Sigmoid colon (tissue), 7 donors: ENCODE measurements around the gene TRIO. TPM values are rescaled to one million over a fixed set of nuclear protein-coding genes. Genes with fewer than 3 reads are reported as not detected.

Experiments
- DNase-seq: peaks from one replicate; pipeline ENCODE4 v3.0.0-alpha.2; 2019
- H3K27ac ChIP-seq, 4 donors: fragments of 200-600 bp; sonication (generic); one replicate each; pipeline ENCODE4 v1.5.1; 2016 to 2019; ENCODE audit warnings: mild to moderate bottlenecking in 1 of 4
- H3K27me3 ChIP-seq, 3 donors: fragments of 200-600 bp; sonication (generic); one replicate each; pipeline ENCODE4 v1.5.1; 2019; ENCODE audit warnings: mild to moderate bottlenecking in 1 of 3
- H3K36me3 ChIP-seq, 4 donors: fragments of 200-600 bp; sonication (generic); one replicate each; pipeline ENCODE4 v1.5.1; 2016 to 2019
- H3K4me1 ChIP-seq, 4 donors: fragments of 200-600 bp; sonication (generic); one replicate each; pipeline ENCODE4 v1.5.1; 2017 to 2019
- H3K4me3 ChIP-seq, 4 donors: fragments of 200-600 bp; sonication (generic); one replicate each; pipeline ENCODE4 v1.5.1; 2017 to 2019; ENCODE audit warnings: mild to moderate bottlenecking in 2 of 4, moderate library complexity in 1 of 4
- H3K9me3 ChIP-seq, 4 donors: fragments of 200-600 bp in 3 of 4; sonication (generic) in 3 of 4; one replicate each; pipeline versions ENCODE4 v1.5.1 to v1.6.1; 2013 to 2019
- EP300 ChIP-seq, 4 donors: sonication (generic); formaldehyde crosslinking; IDR thresholded peaks; one replicate each; pipeline ENCODE4 v1.6.1; 2017; ENCODE audit warnings: antibody characterized with exemption in 4 of 4
- POLR2A ChIP-seq, 2 donors: fragments of 450-650 bp; IDR thresholded peaks; one replicate each; pipeline ENCODE4 v1.6.1; 2016; ENCODE audit warnings: antibody characterized with exemption in 2 of 2, mild to moderate bottlenecking in 2 of 2, moderate library complexity in 2 of 2
- POLR2AphosphoS5 ChIP-seq, 4 donors: sonication (generic); formaldehyde crosslinking; IDR thresholded peaks; one replicate each; pipeline ENCODE4 v1.6.1; 2017; ENCODE audit warnings: antibody characterized with exemption in 4 of 4
- WGBS, 2 donors: extraction: QIAGEN DNeasy Blood & Tissue Kit; methylation state at CpG; one replicate each; pipeline ENCODE4 v1.1.7; 2013; 5-methylcytosine and 5-hydroxymethylcytosine counted together
- intact Hi-C: fragments of 100-400 bp; cut with DNase I; formaldehyde crosslinking; loops from one replicate; pipeline ENCODE4 v1.15.1; 2023
- polyA plus RNA-seq, 3 donors: library from polyadenylated mRNA; stranded (reverse); fragments of 200-250 nt; gene quantifications; one replicate each; pipeline ENCODE4 v1.2.3, GENCODE V29; 2013
- total RNA-seq, 4 donors: library from RNA; depleted of rRNA; stranded (reverse); fragments of >200 nt; gene quantifications; one replicate each; pipeline ENCODE4 v1.1.0, GENCODE V29; 2016
- TF ChIP-seq, protein P1 (sequence below), 4 experiments: fragments of 450-650 bp in 3 of 4; fragments of 200-600 bp in 1 of 4; IDR thresholded peaks; one replicate each; pipeline ENCODE4 v1.5.1; 2016 to 2019; ENCODE audit warnings: antibody characterized with exemption in 4 of 4, mild to moderate bottlenecking in 3 of 4, moderate library complexity in 2 of 4
- donor health status: healthy with polysubstance abuse.
- donor health status: Bipolar disorder and iron deficiency.
- donor health status: healthy.

TRIO gene
- total and polyA plus RNA-seq, 7 donors = 34.8 to 300 (median 119) TPM

DNA sequence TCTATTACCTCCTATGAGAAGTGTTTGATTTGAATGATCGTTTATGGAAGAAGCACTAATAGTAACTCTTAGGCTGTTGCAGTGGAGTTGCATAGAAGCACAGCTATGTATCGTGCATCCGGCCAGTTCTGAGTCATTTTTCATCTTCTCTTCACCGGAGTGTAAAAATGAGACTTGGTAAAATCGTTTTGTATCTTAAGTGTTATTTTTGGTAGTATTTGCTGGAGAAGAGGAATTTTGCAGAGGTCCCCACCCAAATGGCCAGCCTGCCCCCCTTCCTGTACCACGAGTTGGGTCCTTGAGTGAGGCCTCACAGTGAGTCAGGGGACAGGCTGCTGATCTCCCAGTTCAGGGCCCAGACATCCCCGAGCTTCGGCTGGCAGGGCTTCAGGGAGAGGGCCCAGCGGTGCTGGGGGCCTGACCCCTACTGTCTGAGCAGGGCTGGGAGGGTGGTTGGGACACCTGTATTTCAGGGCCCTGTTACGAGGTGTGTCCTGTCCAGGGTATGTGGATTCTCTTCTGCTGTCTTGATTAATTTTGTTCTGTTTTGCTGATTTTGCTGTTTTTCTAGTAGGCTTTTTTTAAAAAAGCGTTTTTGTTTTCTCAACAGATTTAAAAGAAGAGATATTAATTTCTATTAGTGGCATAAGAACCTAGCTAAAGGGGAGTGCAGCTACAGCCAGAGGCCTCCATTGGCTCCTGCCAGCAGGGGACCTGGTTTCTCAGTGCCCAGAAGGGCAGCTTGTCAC is 210.8 kb downstream of the TRIO start:
- H3K27ac ChIP-seq = no peak overlapping the region
- no peak overlapping the region for H3K4me3 ChIP-seq
- no peak for TF ChIP-seq EP300 (IDR thresholded peaks at IDR 0.05)
- TF ChIP-seq POLR2A (IDR thresholded peaks at IDR 0.05) = no peak
- TF ChIP-seq, protein P1, sequence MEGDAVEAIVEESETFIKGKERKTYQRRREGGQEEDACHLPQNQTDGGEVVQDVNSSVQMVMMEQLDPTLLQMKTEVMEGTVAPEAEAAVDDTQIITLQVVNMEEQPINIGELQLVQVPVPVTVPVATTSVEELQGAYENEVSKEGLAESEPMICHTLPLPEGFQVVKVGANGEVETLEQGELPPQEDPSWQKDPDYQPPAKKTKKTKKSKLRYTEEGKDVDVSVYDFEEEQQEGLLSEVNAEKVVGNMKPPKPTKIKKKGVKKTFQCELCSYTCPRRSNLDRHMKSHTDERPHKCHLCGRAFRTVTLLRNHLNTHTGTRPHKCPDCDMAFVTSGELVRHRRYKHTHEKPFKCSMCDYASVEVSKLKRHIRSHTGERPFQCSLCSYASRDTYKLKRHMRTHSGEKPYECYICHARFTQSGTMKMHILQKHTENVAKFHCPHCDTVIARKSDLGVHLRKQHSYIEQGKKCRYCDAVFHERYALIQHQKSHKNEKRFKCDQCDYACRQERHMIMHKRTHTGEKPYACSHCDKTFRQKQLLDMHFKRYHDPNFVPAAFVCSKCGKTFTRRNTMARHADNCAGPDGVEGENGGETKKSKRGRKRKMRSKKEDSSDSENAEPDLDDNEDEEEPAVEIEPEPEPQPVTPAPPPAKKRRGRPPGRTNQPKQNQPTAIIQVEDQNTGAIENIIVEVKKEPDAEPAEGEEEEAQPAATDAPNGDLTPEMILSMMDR (IDR thresholded peaks at IDR 0.05) = no peak
- TF ChIP-seq POLR2AphosphoS5 (IDR thresholded peaks at IDR 0.05) = no peak
- peaks cover 0 to 37% (median 24%) of the 10 kb centered on the region in 4 donors for H3K4me1 ChIP-seq
- 90 to 91% methylated on average over 11 of the region's 11 CpGs for WGBS, 2 donors
- no peaks in the 10 kb centered on the region for H3K27me3 ChIP-seq
- DNase-seq = no peak
- H3K36me3 ChIP-seq = peaks cover 0 to 9% (median 2%) of the 10 kb centered on the region in 4 donors
- no peaks in the 10 kb centered on the region for H3K9me3 ChIP-seq
- intact Hi-C loops = loop anchor here (5.0 kb wide), 3 partner anchors 247 to 362 kb away; no protein-coding TSS in a partner anchor

DNA sequence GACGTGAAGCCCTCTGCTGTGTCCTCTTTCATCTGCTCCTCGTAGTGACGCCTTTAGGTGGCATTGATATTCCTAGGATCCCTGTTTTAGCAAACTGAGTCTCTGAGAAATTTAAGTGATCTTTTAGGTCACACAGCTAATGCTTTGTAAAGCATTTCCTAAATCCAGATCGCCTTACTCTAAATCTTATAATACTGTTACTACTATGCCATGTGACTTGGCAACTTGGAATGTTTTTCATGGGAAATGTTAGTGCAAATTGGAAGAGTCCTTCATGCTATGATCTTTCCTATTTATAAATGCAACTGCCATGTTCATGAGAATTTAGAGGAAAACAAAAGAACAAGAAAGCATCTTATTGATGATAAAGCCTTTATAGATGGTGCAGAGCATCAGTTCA is 212.2 kb downstream of the TRIO start:
- DNase-seq = no peak
- intact Hi-C loops = no loop called here
- Histone ChIP-seq H3K9me3 (no peaks in the 10 kb centered on the region), H3K4me3 (no peak overlapping the region), H3K4me1 (peaks cover 0 to 37% (median 24%) of the 10 kb centered on the region in 4 donors), H3K27me3 (no peaks in the 10 kb centered on the region), H3K27ac (no peak overlapping the region), H3K36me3 (peaks cover 10 to 24% (median 15%) of the 10 kb centered on the region in 4 donors)
- TF ChIP-seq, protein P1 (IDR thresholded peaks at IDR 0.05) = no peak
- no peak for TF ChIP-seq EP300 (IDR thresholded peaks at IDR 0.05)
- no peak for TF ChIP-seq POLR2A (IDR thresholded peaks at IDR 0.05)
- no peak for TF ChIP-seq POLR2AphosphoS5 (IDR thresholded peaks at IDR 0.05)
- 77 to 95% methylated on average over 4 of the region's 4 CpGs for WGBS, 2 donors

DNA sequence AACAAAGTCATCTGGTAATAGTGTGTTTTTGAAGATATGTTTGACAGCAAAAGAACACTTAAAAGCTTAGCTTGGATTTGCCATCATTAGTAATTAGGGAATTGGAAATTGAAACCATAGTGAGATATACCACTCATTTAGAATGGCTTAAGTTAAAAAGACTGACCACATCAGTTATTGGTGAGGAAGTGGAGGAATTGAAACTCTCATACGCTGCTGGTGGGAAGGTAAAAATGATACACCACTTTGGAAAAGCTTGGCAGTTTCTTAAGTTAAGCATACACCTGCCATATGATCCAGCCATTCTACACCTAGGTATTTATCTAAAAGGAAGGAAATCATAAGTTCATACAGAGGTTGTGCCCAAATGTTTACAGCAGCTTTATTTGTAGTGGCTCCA is 213.2 kb downstream of the TRIO start:
- WGBS, 2 donors = 68 to 92% methylated on average over 1 of the region's 1 CpG
- intact Hi-C loops = no loop called here
- Histone ChIP-seq H3K4me1 (peaks cover 0 to 37% (median 24%) of the 10 kb centered on the region in 4 donors), H3K27me3 (no peaks in the 10 kb centered on the region), H3K27ac (no peak overlapping the region), H3K9me3 (no peaks in the 10 kb centered on the region), H3K36me3 (peaks cover 12 to 33% (median 21%) of the 10 kb centered on the region in 4 donors), H3K4me3 (no peak overlapping the region)
- TF ChIP-seq EP300 (IDR thresholded peaks at IDR 0.05) (no peak), POLR2AphosphoS5 (IDR thresholded peaks at IDR 0.05) (no peak), POLR2A (IDR thresholded peaks at IDR 0.05) (no peak)
- TF ChIP-seq, protein P1 (IDR thresholded peaks at IDR 0.05) = no peak
- DNase-seq = no peak

DNA sequence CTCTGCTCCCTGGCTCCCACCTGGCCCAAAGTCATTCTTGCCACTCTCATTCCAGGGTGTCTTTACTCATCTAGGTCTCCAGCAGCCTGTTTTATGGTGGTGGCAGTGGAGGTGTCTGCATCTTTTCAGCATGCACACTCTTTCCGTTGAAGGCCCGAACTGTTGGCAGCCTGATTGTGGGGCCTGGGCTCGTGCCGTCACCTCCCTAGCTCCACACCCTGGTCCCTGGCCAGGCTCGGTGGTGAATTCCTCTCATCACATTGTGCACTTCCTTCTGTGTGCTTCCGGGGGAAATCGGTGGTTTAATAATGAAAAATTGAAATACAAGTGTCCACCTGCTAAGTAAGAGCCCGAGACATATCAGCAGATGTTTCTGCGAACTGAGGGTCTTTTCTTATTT is 214.3 kb downstream of the TRIO start:
- intact Hi-C loops = no loop called here
- Histone ChIP-seq H3K4me3 (no peak overlapping the region), H3K4me1 (peaks cover 0 to 37% (median 24%) of the 10 kb centered on the region in 4 donors), H3K9me3 (no peaks in the 10 kb centered on the region), H3K27me3 (no peaks in the 10 kb centered on the region), H3K36me3 (peaks cover 12 to 43% (median 21%) of the 10 kb centered on the region in 4 donors), H3K27ac (peak overlapping the region in 3 of 4 donors; percentile 6 to 35 (median 21))
- TF ChIP-seq POLR2A (IDR thresholded peaks at IDR 0.05) = no peak
- TF ChIP-seq POLR2AphosphoS5 (IDR thresholded peaks at IDR 0.05) = peak in 1 of 4 donors; percentile 5
- DNase-seq = no peak
- 59 to 79% methylated on average over 9 of the region's 9 CpGs for WGBS, 2 donors

DNA sequence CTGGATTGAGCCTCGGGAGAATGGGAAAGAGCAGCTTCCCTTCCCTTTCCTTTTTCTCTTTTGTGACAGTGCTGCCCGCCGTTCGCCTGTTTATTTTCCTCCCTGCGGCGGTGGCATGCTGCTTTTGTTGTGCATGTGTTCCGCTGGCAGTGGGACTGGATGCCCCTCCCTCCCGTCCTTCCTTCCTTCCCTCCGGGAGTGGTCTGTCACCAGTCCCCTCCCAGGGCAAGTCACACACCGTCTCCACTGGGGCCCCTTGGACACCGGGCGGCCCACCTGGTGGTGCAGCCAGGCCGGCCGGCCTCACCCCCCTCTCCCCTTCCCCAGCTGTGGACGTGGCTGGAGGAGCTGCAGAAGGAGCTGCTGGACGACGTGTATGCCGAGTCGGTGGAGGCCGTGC is 214.7 kb downstream of the TRIO start:
- Histone ChIP-seq H3K27me3 (no peaks in the 10 kb centered on the region), H3K9me3 (no peaks in the 10 kb centered on the region), H3K36me3 (peaks cover 12 to 47% (median 21%) of the 10 kb centered on the region in 4 donors), H3K27ac (peak overlapping the region in 3 of 4 donors; percentile 6 to 35 (median 21)), H3K4me1 (peaks cover 0 to 37% (median 24%) of the 10 kb centered on the region in 4 donors), H3K4me3 (no peak overlapping the region)
- no peak for TF ChIP-seq POLR2AphosphoS5 (IDR thresholded peaks at IDR 0.05)
- TF ChIP-seq POLR2A (IDR thresholded peaks at IDR 0.05) = no peak
- TF ChIP-seq, protein P1 (IDR thresholded peaks at IDR 0.05) = no peak
- no peak for TF ChIP-seq EP300 (IDR thresholded peaks at IDR 0.05)
- intact Hi-C loops = no loop called here
- 83 to 84% methylated on average over 20 of the region's 20 CpGs for WGBS, 2 donors
- no peak for DNase-seq
